Fibroblast of lung (primary cell): ENCODE results near the gene CDK7.

Experiments used
- CTCF ChIP-seq, 2 donors: IDR thresholded peaks in 1 of 2; conservative IDR thresholded peaks in 1 of 2; 1 replicate in 1 of 2; 2 replicates in 1 of 2; pipeline ENCODE4 v1.5.1; 2011 to 2012; ENCODE audit warnings: low read length in 2 of 2, control low read depth in 1 of 2, inconsistent platforms in 1 of 2, low read depth in 1 of 2, mild to moderate bottlenecking in 1 of 2
- EZH2 ChIP-seq: IDR thresholded peaks from 2 replicates; pipeline ENCODE4 v1.5.1; 2012; ENCODE audit warnings: low read length, control low read depth, mild to moderate bottlenecking; ENCODE audit errors: missing control alignments

- TF ChIP-seq CTCF (conservative IDR thresholded peaks at IDR 0.05 in 1 of 2, IDR thresholded peaks at IDR 0.05 in 1 of 2; ENCODE audit: low read depth in 1 of 2, low read length in 2 of 2), result no peak
- no peak for TF ChIP-seq EZH2
Observed at GRCh38 chr5:69276422-69277174, 41.9 kb downstream of the CDK7 start.
